T-cell (primary cell): ENCODE measurements around the gene KYAT1. TPM values are rescaled to one million over a fixed set of nuclear protein-coding genes. Genes with fewer than 3 reads are reported as not detected.
A peak's percentile ranks its signal among the peaks of the same experiment; 100 is the strongest.

Experiments used
- ATAC-seq, 4 experiments: fragments of 200-7000 bp in 3 of 4; fragments of 150-1000 bp in 1 of 4; cut with Tn5 transposase; replicated peaks in 1 of 4; 1 replicate in 3 of 4; 2 replicates in 1 of 4; pipeline ENCODE4 v1.10.0; 2021; ENCODE audit warnings: moderate library complexity in 3 of 4, mild to moderate bottlenecking in 2 of 4, moderate number of reproducible peaks in 1 of 4
- CTCF ChIA-PET, 2 donors: fragments of 300-600 bp; sonication (Branson Sonifier 250); formaldehyde crosslinking; loops; one replicate each; lab custom pipeline; 2022; ENCODE audit warnings: antibody characterized with exemption in 2 of 2; lab: Charles Lee
- POLR2A ChIA-PET, 2 donors: fragments of 300-600 bp; sonication (Branson Sonifier 250); formaldehyde crosslinking; loops; one replicate each; lab custom pipeline; 2022; ENCODE audit warnings: antibody characterized with exemption in 2 of 2; lab: Charles Lee
- DNase-seq, 35 experiments: peaks; one replicate each; pipeline versions ENCODE4 v3.0.0 to v3.0.0-alpha.2; 2013 to 2023
- H3K27ac ChIP-seq: one replicate; pipeline ENCODE4 v1.5.1; 2013; ENCODE audit warnings: low read length
- H3K27me3 ChIP-seq, 2 experiments: replicated peaks in 1 of 2; 1 replicate in 1 of 2; 2 replicates in 1 of 2; pipeline versions ENCODE4 v1.6.1 to v1.7.0; 2013; ENCODE audit warnings: low read length in 1 of 2, mixed read lengths in 1 of 2; ENCODE audit not compliant: control insufficient read depth in 2 of 2, insufficient read depth in 2 of 2; ENCODE audit errors: extremely low read depth in 1 of 2
- H3K36me3 ChIP-seq, 2 donors: 1 replicate in 1 of 2; 2 replicates in 1 of 2; pipeline versions ENCODE4 v1.6.1 to v1.7.0; 2013; ENCODE audit warnings: low read length in 1 of 2; ENCODE audit not compliant: control insufficient read depth in 2 of 2, insufficient read depth in 1 of 2; ENCODE audit errors: extremely low read depth in 1 of 2
- H3K4me1 ChIP-seq, 2 experiments: 1 replicate in 1 of 2; 2 replicates in 1 of 2; pipeline versions ENCODE4 v1.6.1 to v1.7.0; 2013; ENCODE audit warnings: low read length in 2 of 2, mixed read lengths in 1 of 2; ENCODE audit not compliant: insufficient read depth in 2 of 2, control insufficient read depth in 1 of 2; ENCODE audit errors: extremely low read depth in 1 of 2
- H3K4me3 ChIP-seq, 2 donors: 1 replicate in 1 of 2; 2 replicates in 1 of 2; pipeline versions ENCODE4 v1.5.1 to v1.7.0; 2013; ENCODE audit warnings: mild to moderate bottlenecking in 2 of 2, low read length in 1 of 2, moderate library complexity in 1 of 2; ENCODE audit not compliant: control insufficient read depth in 1 of 2; ENCODE audit errors: extremely low read depth in 1 of 2
- H3K9me3 ChIP-seq: 2 replicates; pipeline ENCODE4 v1.7.0; 2013
- H3K27ac Mint-ChIP-seq, 2 donors: one replicate each; pipeline ENCODE4 v1.8.0; 2020 to 2021; ENCODE audit warnings: mild to moderate bottlenecking in 2 of 2, mixed read lengths in 2 of 2
- H3K27me3 Mint-ChIP-seq, 2 donors: one replicate each; pipeline ENCODE4 v1.8.0; 2021 to 2022; ENCODE audit warnings: mixed read lengths in 2 of 2
- H3K36me3 Mint-ChIP-seq: one replicate; pipeline ENCODE4 v1.8.0; 2021; ENCODE audit warnings: mixed read lengths
- H3K4me1 Mint-ChIP-seq, 3 donors: one replicate each; pipeline ENCODE4 v1.8.0; 2020 to 2022; ENCODE audit warnings: mixed read lengths in 3 of 3, mild to moderate bottlenecking in 1 of 3
- H3K4me3 Mint-ChIP-seq, 3 donors: one replicate each; pipeline ENCODE4 v1.8.0; 2020 to 2022; ENCODE audit warnings: mild to moderate bottlenecking in 3 of 3, mixed read lengths in 3 of 3, moderate library complexity in 3 of 3
- H3K9me3 Mint-ChIP-seq, 3 donors: one replicate each; pipeline ENCODE4 v1.8.0; 2020 to 2022; ENCODE audit warnings: mixed read lengths in 3 of 3
- WGBS: methylation state at CpG from one replicate; pipeline ENCODE4 v1.1.5; 2013; ENCODE audit warnings: missing lambda C conversion rate; ENCODE audit not compliant: insufficient coverage; 5-methylcytosine and 5-hydroxymethylcytosine counted together
- total RNA-seq, 35 experiments: library from RNA in 6 of 35; stranded (reverse) in 6 of 35; fragments of 120-200 nt in 1 of 35; gene quantifications; one replicate each; pipeline versions ENCODE4 v1.2.1 to v1.2.4 and lab custom pipeline; 2013 to 2026

Gene KYAT1
- total RNA-seq, 5 donors from 2014 or later (not counting 1 experiment from before 2014, with no cell fraction given): 9.7 to 15.6 (median 11.7) TPM

- no peaks in the 10 kb centered on the region for H3K9me3 Mint-ChIP-seq
- H3K27me3 ChIP-seq: peaks cover 0 to 2% of the 10 kb centered on the region in 2 experiments
- peak overlapping the region; percentile 31 to 81 (median 47) for H3K4me3 Mint-ChIP-seq
- CTCF ChIA-PET: interaction anchor here in 1 of 2 donors (0.6 to 1.1 kb wide), 2 partner anchors 103 to 104 kb away, joined by 4 to 7 read pairs; no protein-coding TSS in a partner anchor
- no peak overlapping the region for H3K27ac ChIP-seq
- peak overlapping the region in 1 of 2 donors; percentile 34 for H3K27ac Mint-ChIP-seq
- DNase-seq: no peak
- ATAC-seq: no peak
- POLR2A ChIA-PET: interaction anchor here in 1 of 2 donors (0.5 kb wide), 1 partner anchor 25 kb away, joined by 5 read pairs; no protein-coding TSS in a partner anchor
- WGBS: 89% methylated on average over 22 of the region's 24 CpGs
- peaks cover 22 to 36% of the 10 kb centered on the region in 2 donors for H3K36me3 ChIP-seq
- H3K4me3 ChIP-seq: no peak overlapping the region
- H3K4me1 Mint-ChIP-seq: peaks cover 13 to 25% (median 25%) of the 10 kb centered on the region in 3 donors
- peaks cover 12% of the 10 kb centered on the region for H3K36me3 Mint-ChIP-seq
- H3K9me3 ChIP-seq: no peaks in the 10 kb centered on the region
- H3K4me1 ChIP-seq: peaks cover 0 to 27% of the 10 kb centered on the region in 2 experiments
- no peaks in the 10 kb centered on the region for H3K27me3 Mint-ChIP-seq
Observed at GRCh38 chr9:128820665-128821583, 60.8 kb downstream of the KYAT1 start.

- peaks cover 0 to 27% of the 10 kb centered on the region in 2 experiments for H3K4me1 ChIP-seq
- ChIA-PET CTCF (interaction anchor here (1.1 to 3.6 kb wide), 2 partner anchors 10 to 105 kb away, joined by 4 to 26 read pairs; partner anchors contain the start of gene SPOUT1 (in 1 of the 2)), POLR2A (interaction anchor here in 1 of 2 donors (0.5 kb wide), 1 partner anchor 24 kb away, joined by 5 read pairs; no protein-coding TSS in a partner anchor)
- H3K27ac Mint-ChIP-seq: peak overlapping the region in 1 of 2 donors; percentile 34
- no peaks in the 10 kb centered on the region for H3K9me3 Mint-ChIP-seq
- ATAC-seq (no peak), DNase-seq (no peak)
- H3K36me3 ChIP-seq: peaks cover 15 to 31% of the 10 kb centered on the region in 2 donors
- WGBS: 88% methylated on average over 7 of the region's 18 CpGs
- H3K4me3 Mint-ChIP-seq: peak overlapping the region; percentile 79 to 83 (median 81)
- H3K9me3 ChIP-seq: no peaks in the 10 kb centered on the region
- H3K27me3 ChIP-seq: peaks cover 0 to 2% of the 10 kb centered on the region in 2 experiments
- H3K4me1 Mint-ChIP-seq: peaks cover 13 to 25% (median 25%) of the 10 kb centered on the region in 3 donors
- no peak overlapping the region for H3K27ac ChIP-seq
- peak overlapping the region in 1 of 2 donors; percentile 72 for H3K4me3 ChIP-seq
- H3K27me3 Mint-ChIP-seq: no peaks in the 10 kb centered on the region
- H3K36me3 Mint-ChIP-seq: peaks cover 12% of the 10 kb centered on the region
Observed at GRCh38 chr9:128819716-128820664, 61.8 kb downstream of the KYAT1 start.

- ATAC-seq (peak; percentile 46 to 65 (median 60)), DNase-seq (peak in 30 of 35 experiments; percentile 9 to 69 (median 24))
- 3% methylated on average over 82 of the region's 90 CpGs for WGBS
- peak overlapping the region; percentile 79 to 83 (median 81) for H3K4me3 Mint-ChIP-seq
- H3K27ac Mint-ChIP-seq: peak overlapping the region; percentile 34 to 64
- ChIA-PET POLR2A (interaction anchor here (0.6 to 1.2 kb wide), 3 partner anchors 11 to 541 kb away, joined by 3 to 8 read pairs (median 6); partner anchors contain the start of gene SPOUT1 (in 2 of the 2)), CTCF (interaction anchor here (0.5 to 3.6 kb wide), 10 partner anchors 8 to 543 kb away, joined by 3 to 26 read pairs (median 5); partner anchors contain the start of genes SPOUT1 (in 1 of the 2), SWI5 (in 1 of the 2) and ZDHHC12 (in 1 of the 2))
- Histone ChIP-seq H3K27ac (no peak overlapping the region), H3K4me1 (peaks cover 0 to 27% of the 10 kb centered on the region in 2 experiments), H3K27me3 (peaks cover 0 to 2% of the 10 kb centered on the region in 2 experiments), H3K9me3 (no peaks in the 10 kb centered on the region), H3K36me3 (peaks cover 11 to 23% of the 10 kb centered on the region in 2 donors), H3K4me3 (peak overlapping the region; percentile 66 to 72)
- H3K27me3 Mint-ChIP-seq: no peaks in the 10 kb centered on the region
- peaks cover 6% of the 10 kb centered on the region for H3K36me3 Mint-ChIP-seq
- no peaks in the 10 kb centered on the region for H3K9me3 Mint-ChIP-seq
- H3K4me1 Mint-ChIP-seq: peaks cover 13 to 25% (median 25%) of the 10 kb centered on the region in 3 donors
Observed at GRCh38 chr9:128818839-128819715, 62.7 kb downstream of the KYAT1 start.

- DNase-seq (peak; percentile 89 to 98 (median 95)), ATAC-seq (peak; percentile 92 to 96 (median 92))
- Mint-ChIP-seq H3K4me1 (peaks cover 13 to 25% (median 25%) of the 10 kb centered on the region in 3 donors), H3K36me3 (peaks cover 6% of the 10 kb centered on the region), H3K4me3 (peak within 1 kb of the TSS; percentile 81 to 85 (median 83)), H3K9me3 (no peaks in the 10 kb centered on the region), H3K27ac (peak within 1 kb of the TSS; percentile 80 to 88), H3K27me3 (no peaks in the 10 kb centered on the region)
- H3K4me1 ChIP-seq: peaks cover 0 to 27% of the 10 kb centered on the region in 2 experiments
- H3K27ac ChIP-seq: peak within 1 kb of the TSS; percentile 67
- H3K36me3 ChIP-seq: peaks cover 8 to 17% of the 10 kb centered on the region in 2 donors
- H3K4me3 ChIP-seq: peak within 1 kb of the TSS; percentile 66 to 72
- H3K9me3 ChIP-seq: no peaks in the 10 kb centered on the region
- ChIA-PET CTCF (interaction anchor here (0.5 to 3.6 kb wide), 20 partner anchors 9 to 542 kb away, joined by 3 to 26 read pairs (median 4); partner anchors contain the start of genes SPOUT1 (in 2 of the 2), SH3GLB2 (in 1 of the 2), SWI5 (in 1 of the 2) and ZDHHC12 (in 1 of the 2)), POLR2A (interaction anchor here (0.7 to 1.2 kb wide), 3 partner anchors 12 to 263 kb away, joined by 3 to 8 read pairs (median 4); partner anchors contain the start of gene SPOUT1 (in 2 of the 2))
- peaks cover 0 to 2% of the 10 kb centered on the region in 2 experiments for H3K27me3 ChIP-seq
- WGBS: under 1% methylated on average over 65 of the region's 70 CpGs
Observed at GRCh38 chr9:128818099-128818838, 63.5 kb downstream of the KYAT1 start, which contains the start of gene ENDOG. TSS of gene ENDOG (plus strand) at chr9:128818500. CDS start at chr9:128818685, 185 bp downstream.
